Fibroblast of lung (primary cell): ENCODE results near the gene FAM204A.

Source experiments
- EZH2 ChIP-seq: IDR thresholded peaks from 2 replicates; pipeline ENCODE4 v1.5.1; 2012; ENCODE audit warnings: low read length, control low read depth, mild to moderate bottlenecking; ENCODE audit errors: missing control alignments
- TF ChIP-seq, protein P1 (sequence below), 2 donors: IDR thresholded peaks in 1 of 2; conservative IDR thresholded peaks in 1 of 2; 1 replicate in 1 of 2; 2 replicates in 1 of 2; pipeline ENCODE4 v1.5.1; 2011 to 2012; ENCODE audit warnings: low read length in 2 of 2, control low read depth in 1 of 2, inconsistent platforms in 1 of 2, low read depth in 1 of 2, mild to moderate bottlenecking in 1 of 2

DNA sequence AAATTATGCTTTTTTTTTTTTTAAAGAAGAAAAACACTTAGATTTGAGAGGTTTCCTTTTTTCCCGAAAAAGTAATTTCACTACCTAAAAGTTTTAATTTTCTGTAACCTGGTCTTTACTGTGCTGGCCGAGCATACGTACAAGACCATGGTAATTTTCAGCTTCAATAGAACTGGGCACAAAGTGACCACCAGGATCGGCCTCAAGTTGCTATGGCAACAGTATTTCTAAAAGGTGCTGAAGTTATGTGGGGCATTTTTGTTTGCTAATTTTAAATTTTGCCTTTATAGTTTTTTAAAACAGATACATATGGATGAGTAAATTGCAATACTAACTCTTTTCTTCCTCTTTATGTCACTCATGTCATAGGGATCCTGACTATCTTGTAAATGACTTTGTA is 69.4 kb downstream of the FAM204A start:
- TF ChIP-seq EZH2 = no peak
- TF ChIP-seq, protein P1, sequence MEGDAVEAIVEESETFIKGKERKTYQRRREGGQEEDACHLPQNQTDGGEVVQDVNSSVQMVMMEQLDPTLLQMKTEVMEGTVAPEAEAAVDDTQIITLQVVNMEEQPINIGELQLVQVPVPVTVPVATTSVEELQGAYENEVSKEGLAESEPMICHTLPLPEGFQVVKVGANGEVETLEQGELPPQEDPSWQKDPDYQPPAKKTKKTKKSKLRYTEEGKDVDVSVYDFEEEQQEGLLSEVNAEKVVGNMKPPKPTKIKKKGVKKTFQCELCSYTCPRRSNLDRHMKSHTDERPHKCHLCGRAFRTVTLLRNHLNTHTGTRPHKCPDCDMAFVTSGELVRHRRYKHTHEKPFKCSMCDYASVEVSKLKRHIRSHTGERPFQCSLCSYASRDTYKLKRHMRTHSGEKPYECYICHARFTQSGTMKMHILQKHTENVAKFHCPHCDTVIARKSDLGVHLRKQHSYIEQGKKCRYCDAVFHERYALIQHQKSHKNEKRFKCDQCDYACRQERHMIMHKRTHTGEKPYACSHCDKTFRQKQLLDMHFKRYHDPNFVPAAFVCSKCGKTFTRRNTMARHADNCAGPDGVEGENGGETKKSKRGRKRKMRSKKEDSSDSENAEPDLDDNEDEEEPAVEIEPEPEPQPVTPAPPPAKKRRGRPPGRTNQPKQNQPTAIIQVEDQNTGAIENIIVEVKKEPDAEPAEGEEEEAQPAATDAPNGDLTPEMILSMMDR (conservative IDR thresholded peaks at IDR 0.05 in 1 of 2, IDR thresholded peaks at IDR 0.05 in 1 of 2; ENCODE audit: low read depth in 1 of 2, low read length in 2 of 2) = no peak
